Activated CD4-positive, alpha-beta T cell treated with anti-CD3 and anti-CD28 coated beads for 24 hours (primary cell): Measurements from ENCODE around the gene COL21A1.

ENCODE experiments used
- DNase-seq, 2 donors: peaks; one replicate each; pipeline ENCODE4 v3.0.0-alpha.2; 2020; ENCODE audit warnings: low read depth in 2 of 2

The COL21A1 gene

DNA sequence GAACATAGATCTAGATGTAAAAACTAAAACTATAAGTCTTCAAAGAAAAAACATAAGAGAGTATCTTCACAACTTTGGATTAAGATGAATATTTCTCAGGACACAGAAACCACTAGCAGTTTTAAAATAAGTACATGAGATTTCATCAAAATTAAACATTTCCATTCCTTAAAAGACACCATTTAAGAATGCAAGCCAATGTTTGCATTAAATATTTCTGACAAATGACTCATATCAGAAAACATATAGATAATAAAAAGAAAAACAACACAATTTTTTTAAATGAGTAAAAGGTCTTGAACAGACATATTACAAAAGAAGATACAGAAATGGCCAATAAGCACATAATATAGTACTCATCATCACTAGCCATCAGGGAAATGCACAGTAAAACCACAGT lies 59.7 kb downstream of the COL21A1 start:
- DNase-seq: no peak

DNA sequence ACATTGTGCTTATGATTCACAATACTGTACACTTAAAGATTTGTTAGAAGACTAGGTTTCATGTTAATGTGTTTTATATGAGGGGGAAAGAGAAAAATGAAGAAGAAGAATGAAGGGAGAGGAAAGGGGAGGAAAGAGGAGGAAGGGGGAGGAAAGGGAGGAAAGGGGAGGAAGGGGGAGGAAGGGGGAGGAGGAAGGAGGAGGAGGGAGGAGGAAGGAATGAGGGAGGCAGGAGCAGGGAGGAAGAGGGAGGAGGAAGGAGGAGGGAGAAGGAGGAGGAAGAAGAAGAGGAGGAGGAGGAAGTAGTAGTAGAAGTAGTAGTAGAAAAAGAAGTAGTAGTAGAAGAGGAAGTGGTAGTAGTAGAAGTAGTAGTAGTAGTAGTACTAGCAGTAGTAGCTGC lies 70.6 kb downstream of the COL21A1 start:
- no peak for DNase-seq

DNA sequence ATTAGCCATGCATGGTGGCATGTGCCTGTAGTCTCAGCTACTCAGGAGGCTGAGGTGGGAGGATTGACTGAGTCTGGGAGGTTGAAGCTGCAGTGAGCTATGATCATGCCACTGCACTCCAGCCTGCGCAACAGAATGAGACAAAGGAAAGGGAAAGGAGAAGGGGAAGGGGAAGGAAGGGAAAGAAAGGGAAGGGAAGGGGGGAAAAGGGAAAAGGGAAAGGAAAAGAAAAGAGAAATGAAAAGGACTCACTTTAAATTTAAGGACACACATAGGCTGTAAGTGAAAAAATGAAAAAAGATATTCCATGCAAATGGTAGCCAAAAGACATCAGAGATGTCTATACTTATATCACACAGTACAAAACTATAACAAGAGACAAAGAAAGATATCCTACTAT lies 74.2 kb downstream of the COL21A1 start:
- DNase-seq: no peak

DNA sequence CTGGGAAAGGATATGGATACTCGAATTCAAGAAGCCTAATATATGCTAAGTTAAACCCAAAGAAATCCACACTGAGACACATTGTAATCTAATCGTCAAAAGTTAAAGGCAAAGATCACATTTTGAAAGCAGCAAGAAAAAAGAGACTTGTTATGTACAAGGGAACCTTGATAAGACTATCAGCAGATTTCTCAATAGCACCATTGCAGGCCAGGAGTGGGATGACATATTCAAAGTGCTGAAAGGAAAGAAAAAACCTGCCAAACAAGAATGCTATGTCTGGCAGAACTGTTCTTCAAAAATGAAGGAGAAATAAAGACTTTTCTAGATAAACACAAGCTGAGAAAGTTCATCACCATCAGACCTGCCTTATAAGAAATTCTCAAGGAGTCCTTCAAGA lies 75.2 kb downstream of the COL21A1 start:
- no peak for DNase-seq

DNA sequence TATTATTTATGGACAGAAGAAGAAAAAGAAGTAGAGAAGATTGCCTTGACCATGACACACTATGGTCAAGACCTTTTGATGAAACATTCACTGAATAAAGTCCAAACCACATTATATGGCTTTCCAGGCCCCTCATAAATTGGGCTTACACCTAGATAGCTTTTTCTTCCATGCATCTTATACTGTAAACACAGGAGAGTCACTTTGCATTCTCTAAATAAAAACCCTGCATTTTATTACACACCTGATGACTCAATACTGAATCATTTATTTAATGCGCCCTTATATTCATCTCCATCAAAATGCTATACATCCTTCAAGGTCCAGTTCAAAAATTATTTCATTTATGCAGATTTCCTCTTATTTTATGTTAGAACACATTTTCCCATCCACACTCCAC lies 78.0 kb downstream of the COL21A1 start:
- DNase-seq: no peak

DNA sequence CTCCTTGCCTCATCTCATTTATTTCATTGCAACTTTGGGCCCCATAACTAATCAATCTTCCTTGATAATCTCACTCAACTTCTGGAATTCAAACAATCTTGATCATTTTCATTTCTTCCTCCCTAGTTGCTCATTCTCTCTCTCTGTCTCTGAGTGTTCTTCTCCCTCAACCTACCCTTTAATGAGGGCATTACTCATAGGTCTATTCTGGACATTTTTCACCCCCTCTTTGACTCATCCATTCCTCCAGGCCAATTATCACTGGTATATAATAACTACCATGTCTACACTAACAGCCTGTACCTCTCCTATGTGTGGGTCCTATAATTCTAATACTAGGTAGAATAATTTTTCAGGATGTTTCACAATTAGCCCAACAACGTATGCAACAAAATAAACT lies 78.8 kb downstream of the COL21A1 start:
- DNase-seq: no peak

DNA sequence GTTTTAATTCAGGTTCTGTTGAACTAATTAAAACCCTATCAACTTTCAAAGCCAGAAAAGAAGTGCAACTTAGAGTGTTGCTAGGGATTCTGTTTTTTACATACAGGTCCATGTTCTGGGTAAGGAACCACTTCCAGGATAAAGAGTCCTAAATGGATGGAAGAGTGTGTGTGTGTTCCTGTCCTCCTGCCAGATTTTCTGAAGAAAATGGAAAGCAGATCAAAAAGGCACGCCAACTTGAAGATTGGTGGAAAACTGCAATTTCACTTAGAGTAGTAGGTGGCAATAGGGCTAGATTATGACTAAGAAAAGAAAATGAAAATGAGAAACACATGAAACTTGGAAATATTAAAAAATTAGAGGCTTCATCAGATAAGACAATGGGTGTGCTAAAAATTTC lies 85.3 kb downstream of the COL21A1 start:
- DNase-seq: no peak

DNA sequence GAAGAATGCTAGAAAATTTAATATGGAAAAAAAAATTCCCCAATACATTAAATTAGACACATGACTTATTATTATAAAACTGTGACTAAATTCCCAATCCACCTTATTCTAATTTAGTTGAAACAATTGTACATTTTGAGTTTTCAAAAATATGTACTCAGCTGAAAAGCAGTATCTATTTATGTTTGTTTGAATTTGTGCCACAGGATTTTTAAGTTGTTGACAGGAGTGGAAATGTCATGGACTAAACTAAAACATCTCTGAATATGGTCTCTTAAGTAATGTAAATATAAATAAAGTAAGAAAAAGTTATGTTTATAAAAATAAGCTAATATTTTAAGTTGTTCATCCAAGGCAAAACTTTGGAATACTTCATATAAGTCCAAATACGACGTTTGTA lies 86.9 kb downstream of the COL21A1 start:
- no peak for DNase-seq

DNA sequence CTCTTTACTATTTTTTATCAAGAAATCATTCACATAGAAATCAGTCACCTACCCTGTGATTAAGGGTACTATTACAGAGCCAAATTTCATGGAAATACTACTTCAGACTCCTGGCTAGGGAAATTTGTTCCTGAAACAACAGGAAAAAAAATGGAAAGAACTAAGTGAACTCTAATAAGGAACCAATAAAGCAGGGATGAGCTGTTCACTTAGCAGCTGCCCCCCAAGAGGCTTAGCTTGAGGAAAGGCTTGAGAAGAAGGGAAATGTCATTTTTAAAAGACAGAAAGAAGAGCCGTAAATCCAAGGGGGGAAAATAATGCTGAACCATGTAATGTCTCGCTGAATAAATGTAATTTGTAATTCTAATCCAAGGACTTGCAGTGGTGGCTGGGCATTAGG lies 88.8 kb downstream of the COL21A1 start:
- no peak for DNase-seq

DNA sequence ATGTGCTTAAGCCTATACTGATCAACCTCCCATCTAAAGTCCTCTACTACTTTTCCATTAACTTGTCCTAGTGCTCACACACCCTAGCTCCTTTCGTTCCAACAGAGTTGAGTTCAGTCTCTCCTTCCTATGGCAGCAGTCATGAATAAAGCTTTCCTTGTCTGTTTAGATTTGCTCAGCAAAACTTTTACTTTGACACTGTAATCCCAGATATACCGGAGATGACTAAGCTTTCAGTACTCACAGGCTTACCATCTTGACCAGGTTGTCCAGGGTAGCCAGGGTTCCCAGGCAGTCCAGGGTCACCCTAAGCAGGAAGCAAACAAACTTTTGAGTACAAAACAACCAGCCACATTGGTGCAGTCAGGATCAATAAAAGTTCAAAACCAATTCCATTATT lies 90.7 kb downstream of the COL21A1 start:
- no peak for DNase-seq

DNA sequence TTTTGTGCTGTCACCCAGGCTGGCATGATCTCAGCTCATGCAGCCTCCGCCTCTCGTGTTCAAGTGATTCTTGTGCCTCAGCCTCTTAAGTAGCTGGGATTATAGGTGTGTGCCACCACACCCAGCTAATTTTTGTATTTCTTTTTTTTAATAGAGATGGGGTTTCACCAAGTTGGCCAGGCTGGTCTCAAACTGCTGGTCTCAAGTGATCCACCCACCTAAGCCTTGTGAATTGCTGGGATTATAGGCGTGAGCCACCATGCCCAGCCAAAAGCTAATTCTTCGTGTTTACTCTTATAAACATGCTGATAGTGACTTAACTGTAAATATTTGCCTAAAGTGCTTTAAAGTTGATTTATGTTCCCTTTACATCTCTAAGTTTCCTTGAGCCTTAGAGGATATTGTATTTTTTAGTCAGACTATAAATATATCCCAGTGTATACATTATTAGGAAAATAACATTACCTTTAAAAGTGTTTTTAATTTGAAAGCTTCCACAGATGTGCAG lies 91.7 kb downstream of the COL21A1 start:
- no peak for DNase-seq

DNA sequence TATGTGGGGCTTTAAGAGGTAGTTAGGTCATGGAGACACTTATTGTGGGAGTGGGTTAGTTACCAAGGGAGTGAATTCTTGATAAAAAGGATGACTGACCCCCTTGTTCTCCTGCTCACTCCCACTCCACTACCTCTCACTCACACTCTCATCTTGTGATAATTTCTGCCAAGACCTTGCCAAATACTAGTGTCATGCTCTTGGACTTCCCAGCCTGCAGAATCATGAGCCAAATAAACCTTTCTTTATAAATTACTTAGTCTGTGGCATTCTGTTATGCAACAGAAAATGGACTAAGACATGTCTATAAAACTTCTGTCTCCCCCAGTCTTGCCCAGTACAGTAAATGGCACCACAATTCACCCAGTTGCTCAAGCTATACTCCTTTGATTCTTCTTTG lies 93.3 kb downstream of the COL21A1 start:
- DNase-seq: no peak

DNA sequence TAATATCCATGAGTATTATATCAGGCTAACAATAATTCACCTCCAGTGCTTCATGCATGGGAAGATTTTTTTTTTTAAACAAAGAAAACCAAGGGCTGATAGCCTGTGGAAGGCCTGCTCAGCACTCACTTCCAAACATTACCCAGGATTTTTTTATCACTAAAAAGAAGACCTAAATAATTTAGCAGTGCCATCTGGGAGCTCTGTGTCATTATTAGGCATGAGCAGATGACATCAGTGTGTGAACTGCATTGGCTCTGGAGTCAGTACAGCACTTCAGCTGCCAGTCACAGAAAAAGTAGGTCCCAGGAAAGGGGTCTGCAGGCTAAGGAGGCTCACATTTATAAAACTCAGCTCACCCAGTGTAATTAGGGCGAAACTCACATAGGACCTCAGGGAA lies 94.8 kb downstream of the COL21A1 start:
- no peak for DNase-seq

DNA sequence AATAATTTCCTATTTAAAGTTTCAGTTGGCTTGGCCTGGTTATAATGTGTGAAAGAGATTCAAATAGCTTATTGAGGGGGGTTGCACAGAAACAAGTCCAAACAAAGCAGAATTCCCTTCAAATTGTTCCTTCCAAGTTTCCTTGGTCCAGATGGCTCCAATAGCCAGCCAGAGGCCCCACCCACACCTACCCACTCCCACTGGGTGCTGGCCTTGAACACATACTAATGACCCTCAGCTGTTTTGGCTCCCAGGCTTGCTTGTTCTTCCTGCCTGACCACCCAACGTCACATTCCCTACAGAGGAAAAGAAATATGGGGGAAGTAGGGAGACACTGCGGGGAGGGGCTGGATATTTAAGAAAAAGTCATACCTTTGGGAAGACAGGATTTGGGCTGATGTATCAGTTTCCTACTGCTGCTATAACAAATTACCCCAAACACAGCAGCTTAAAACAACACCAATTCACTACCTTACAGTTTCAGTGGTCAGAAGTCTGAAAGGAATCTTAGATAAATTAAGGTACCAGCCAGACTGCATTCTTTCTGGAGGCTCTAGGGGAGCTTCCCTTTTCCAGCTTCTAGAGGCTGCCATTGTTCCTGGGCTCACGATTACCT lies 95.7 kb downstream of the COL21A1 start:
- DNase-seq: no peak

DNA sequence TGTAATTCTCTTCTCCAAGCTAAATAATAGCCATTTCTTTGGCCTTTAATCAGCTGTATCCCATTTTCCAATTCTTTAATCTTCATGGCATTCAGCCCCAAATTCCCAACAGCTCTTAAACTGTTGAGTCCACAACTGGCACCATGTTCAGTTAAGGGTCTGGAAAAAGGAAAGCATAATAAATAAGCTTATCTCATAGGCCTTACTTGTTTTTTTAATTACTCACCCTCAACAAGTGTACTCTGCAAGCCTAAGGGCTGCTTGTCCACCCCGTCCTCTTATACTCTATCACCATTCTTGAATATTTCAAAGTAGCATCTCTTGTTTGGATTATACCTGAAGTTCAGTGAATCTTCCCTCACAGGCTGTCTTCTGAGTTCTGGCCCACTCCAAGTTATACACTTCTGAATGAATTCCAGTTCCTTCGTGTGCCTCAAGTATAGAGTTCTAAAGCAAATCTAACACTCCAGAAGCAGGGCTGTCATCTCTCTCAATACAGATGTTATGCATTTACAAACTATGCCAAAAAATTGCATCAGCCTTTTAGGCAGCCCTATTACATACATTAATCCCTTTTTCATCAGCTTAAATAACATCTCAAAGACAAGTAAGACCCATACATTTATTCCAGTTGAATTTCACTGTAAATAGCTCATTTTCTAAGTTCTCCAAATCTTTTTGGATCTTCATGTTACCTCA lies 98.7 kb downstream of the COL21A1 start:
- no peak for DNase-seq

DNA sequence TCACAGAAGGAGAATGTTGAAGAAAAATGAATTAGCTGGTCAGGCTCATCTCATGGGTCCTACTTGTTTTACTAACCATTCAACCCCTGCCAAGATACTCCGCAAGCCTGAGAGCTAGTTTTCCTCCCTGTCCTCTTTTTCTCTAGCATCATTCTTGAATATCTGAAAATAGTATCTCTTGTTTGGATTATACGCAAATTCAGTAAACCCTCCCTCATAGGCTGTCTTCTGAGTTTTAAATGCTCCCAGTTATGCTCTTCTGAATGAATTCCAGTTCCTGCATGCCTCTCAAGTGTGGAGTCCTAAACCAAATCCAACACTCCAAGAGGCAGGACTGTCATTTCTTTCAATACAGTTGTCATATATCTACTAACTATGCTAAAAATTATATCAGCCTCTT lies 99.6 kb downstream of the COL21A1 start:
- no peak for DNase-seq

DNA sequence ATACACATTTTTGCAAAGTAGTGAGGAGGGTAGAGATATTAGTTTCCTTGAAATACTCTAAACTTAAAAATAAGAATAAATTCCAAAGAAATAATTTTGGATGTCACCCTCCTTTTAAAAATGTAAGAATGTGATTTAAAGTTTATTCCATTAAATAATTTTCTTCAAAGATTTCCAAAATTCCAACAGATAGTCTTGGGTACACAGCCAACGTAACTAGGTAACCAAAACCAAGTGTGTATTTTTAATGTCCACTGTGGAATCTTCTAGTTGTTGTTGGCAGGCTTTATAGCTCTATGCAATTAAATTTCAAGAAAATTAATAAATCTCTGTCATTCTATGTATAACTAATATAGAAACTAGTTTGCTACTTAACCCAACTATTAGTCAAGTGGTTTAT lies 101.3 kb downstream of the COL21A1 start:
- DNase-seq: no peak

DNA sequence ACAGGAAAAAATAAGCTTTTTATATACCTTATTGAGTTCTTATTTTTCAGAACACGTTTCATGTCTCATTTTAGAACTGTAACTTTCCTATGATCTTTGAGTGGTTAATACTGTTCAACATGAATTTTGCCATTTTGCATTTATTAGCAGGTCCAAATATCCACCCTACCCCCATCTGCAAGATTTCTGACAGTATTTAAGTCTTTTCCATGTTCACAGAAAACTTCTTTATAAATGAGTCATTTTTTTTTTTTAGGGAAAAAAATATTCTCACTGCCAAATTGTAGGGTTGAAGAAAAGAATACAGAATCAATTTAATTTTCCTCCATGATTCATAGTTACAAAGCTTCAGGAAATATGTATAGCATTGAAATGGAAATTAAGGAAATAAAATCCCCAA lies 101.8 kb downstream of the COL21A1 start:
- DNase-seq: no peak

DNA sequence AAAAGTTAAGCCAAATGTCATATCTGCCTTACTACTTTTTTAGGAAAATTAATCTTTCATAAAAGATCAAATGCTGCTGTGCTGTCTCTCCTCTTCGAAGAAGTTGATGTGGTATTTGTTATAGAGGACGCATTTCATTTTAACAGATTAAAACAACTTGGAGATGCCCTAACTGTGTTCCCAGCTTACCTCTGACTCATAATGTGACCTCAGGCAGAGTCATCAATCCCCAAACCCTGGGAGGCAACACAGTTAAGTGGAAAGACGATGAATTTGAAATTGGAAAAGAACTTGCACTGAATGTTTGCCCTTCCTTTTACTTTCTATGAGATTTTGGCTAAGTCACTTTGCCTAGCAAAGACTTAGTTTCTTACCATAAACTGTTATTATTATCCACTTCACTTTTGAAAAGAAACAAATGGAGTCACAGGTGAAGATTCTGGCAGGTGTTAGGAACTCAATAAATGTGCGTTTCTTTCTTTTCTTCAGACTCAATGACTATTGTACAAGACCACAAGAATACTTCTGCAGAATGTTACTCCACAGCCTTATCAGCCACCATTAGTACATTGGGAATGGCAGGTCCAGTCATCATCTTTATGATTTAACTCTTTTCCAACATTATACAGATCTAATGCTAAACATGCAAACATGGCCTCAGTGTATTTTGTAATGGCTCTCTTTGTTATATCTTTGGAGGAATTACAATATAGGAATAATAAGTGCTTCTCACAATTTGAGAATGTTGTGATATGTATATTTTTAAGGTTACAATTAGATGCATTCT lies 102.6 kb downstream of the COL21A1 start:
- no peak for DNase-seq

DNA sequence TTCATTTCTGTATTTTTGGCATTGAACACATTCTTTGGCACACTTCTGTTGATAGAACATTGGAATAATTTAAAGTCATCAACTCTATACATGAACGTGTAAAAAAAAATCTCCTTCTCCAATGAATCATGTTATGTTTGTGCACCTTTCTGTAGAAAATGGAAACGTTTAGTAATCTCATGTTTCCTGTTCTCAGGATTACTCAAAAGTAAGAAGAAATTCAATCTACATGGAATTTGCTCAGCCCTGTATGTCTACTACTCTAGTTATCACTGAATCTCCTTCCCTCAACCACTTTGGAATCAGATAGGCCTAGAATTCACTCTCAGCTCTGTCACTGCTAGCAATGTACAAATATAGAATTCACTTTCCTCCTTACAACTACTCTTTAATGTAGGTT lies 103.6 kb downstream of the COL21A1 start:
- DNase-seq: no peak

DNA sequence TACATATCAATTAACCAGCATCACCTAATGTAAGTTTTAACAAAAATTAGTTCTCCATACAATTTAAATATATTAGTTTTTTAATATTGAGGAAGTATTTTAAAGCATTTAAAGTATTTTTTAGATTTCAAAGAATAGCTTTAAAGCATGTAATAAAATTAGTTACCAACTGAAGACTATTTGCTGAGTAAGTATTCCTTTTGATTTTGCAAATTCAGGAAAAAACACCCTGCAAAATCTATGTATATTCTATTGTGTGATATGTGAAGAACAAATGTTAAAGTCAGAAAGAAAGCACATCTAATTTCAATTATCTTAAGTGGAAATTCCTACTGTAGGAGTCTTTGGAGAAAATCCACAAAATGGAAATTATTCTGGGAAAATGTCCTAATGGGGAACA lies 107.3 kb downstream of the COL21A1 start:
- no peak for DNase-seq

DNA sequence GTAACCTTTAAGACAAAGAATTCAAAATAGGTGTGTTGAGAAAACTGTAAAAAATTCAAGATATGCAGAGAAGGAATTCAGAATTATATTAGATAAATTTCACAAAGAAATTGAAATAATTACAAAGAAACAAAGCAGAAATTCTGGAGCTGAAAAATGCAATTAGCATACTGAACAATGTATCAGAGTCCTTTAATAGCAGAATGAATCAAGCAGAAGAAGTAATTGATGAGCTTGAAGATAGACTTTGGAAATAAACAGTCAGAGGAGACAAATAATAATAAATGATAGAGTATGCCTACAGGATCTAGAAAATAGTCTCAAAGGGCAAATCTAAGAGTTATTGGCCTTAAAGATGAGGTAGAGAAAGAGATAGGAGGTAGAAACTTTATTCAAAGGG lies 131.7 kb downstream of the COL21A1 start:
- no peak for DNase-seq

DNA sequence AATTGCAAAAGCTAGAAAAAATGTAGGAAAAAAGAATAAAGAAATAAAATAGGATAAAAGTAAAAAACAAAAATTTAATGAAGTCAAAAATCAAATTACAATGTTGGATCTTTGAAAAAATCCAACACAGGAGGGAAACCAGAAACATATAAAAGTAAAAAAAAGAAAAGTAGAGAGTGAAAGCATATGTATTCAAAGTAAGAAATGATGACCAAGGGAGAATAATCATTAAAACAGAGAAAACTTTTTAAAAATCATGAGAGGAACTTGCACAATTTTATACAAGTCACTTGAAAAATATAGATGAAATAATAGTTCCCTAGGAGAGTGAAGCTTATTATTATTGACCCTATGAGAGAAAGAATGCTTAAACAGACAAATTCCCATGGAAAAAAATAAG lies 138.2 kb downstream of the COL21A1 start:
- DNase-seq: no peak
